Large intestine (tissue), 3 donors: ENCODE data around the gene D2HGDH. TPM values are rescaled to one million over a fixed set of nuclear protein-coding genes. Genes with fewer than 3 reads are reported as not detected.

Experiments
- DNase-seq, 2 donors: peaks; one replicate each; pipeline versions ENCODE4 v3.0.0 to v3.0.0-alpha.2; 2013
- H3K27ac ChIP-seq: one replicate; pipeline ENCODE4 v1.5.1; 2013; ENCODE audit warnings: low read length
- H3K27me3 ChIP-seq: 2 replicates; pipeline ENCODE4 v1.6.1; 2013; ENCODE audit warnings: low read length; ENCODE audit not compliant: control insufficient read depth, insufficient read depth
- H3K36me3 ChIP-seq: 2 replicates; pipeline ENCODE4 v1.6.1; 2013; ENCODE audit warnings: low read length; ENCODE audit not compliant: control insufficient read depth, insufficient read depth
- H3K4me1 ChIP-seq: one replicate; pipeline ENCODE4 v1.6.1; 2013; ENCODE audit warnings: low read length; ENCODE audit not compliant: control insufficient read depth, insufficient read depth
- H3K4me3 ChIP-seq: one replicate; pipeline ENCODE4 v1.5.1; 2013; ENCODE audit warnings: low read length
- H3K9me3 ChIP-seq: one replicate; pipeline ENCODE4 v1.6.1; 2013; ENCODE audit warnings: mild to moderate bottlenecking, low read depth, low read length, moderate library complexity; ENCODE audit not compliant: control insufficient read depth
- WGBS: methylation state at CpG from one replicate; pipeline ENCODE4 v1.1.5; 2013; ENCODE audit warnings: low lambda C conversion rate; ENCODE audit not compliant: insufficient coverage; 5-methylcytosine and 5-hydroxymethylcytosine counted together
- polyA plus RNA-seq: library from polyadenylated mRNA; unstranded; fragments of 120-200 nt; gene quantifications from one replicate; pipeline ENCODE4 v1.2.1, GENCODE V29; 2013

The D2HGDH gene
- polyA plus RNA-seq, 1 donor, result 47.1 TPM

DNA sequence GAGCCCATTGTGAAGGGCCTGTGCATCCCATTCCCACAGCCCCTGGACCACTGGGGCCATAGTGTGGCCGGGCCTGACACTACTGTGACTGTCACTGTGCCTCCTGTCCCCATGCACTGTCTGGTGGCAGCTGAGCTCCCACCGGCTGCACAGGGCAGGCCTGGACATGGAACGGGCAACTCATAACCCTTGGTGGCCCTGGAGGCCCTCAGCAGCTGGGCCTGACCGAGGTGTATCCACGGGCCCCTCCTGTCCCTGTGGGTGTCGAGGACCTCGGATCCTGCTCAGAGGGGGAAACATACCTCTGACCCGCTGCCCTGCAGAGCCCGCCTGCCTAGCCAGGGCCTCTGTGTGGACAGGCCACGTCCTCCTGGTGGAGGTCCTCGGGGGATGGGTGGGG, 34.4 kb downstream of the D2HGDH start:
- Histone ChIP-seq H3K27ac (no peak overlapping the region), H3K36me3 (peaks cover 5% of the 10 kb centered on the region), H3K4me1 (peaks cover 21% of the 10 kb centered on the region), H3K4me3 (no peak overlapping the region), H3K9me3 (no peaks in the 10 kb centered on the region), H3K27me3 (peaks cover 2% of the 10 kb centered on the region)
- WGBS, result no CpG with 5 or more reads among the region's 11 CpGs
- no peak for DNase-seq

DNA sequence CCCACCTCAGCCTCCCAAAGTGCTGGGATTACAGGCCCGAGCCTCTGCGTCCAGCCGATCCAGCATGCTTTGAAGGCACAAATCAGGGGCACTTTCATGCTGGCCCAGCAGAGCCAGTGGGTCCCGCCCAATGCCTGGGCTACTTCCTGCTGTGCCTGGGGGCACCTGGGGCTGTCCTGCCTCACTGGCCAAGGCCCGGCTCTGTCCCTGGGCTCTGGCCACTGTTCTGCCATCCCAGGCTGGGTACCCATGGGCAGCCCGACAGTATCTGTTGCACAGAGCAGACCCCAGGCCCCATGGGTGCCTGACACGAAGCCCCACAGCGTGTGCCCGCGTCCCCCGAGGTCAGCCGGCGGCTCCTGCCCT, 35.4 kb downstream of the D2HGDH start:
- WGBS, result no CpG with 5 or more reads among the region's 13 CpGs
- DNase-seq, result no peak
- peaks cover 4% of the 10 kb centered on the region for H3K27me3 ChIP-seq
- H3K4me3 ChIP-seq, result no peak overlapping the region
- H3K27ac ChIP-seq, result no peak overlapping the region
- peaks cover 4% of the 10 kb centered on the region for H3K36me3 ChIP-seq
- no peaks in the 10 kb centered on the region for H3K9me3 ChIP-seq
- peaks cover 21% of the 10 kb centered on the region for H3K4me1 ChIP-seq

- no CpG with 5 or more reads among the region's 27 CpGs for WGBS
- H3K4me1 ChIP-seq, result peaks cover 21% of the 10 kb centered on the region
- no peaks in the 10 kb centered on the region for H3K9me3 ChIP-seq
- H3K27ac ChIP-seq, result no peak overlapping the region
- H3K4me3 ChIP-seq, result no peak overlapping the region
- peaks cover 4% of the 10 kb centered on the region for H3K27me3 ChIP-seq
- H3K36me3 ChIP-seq, result peaks cover 4% of the 10 kb centered on the region
- DNase-seq, result peak in 1 of 2 donors; percentile 26
Observed at GRCh38 chr2:241770185-241770935, 35.9 kb downstream of the D2HGDH start.

DNA sequence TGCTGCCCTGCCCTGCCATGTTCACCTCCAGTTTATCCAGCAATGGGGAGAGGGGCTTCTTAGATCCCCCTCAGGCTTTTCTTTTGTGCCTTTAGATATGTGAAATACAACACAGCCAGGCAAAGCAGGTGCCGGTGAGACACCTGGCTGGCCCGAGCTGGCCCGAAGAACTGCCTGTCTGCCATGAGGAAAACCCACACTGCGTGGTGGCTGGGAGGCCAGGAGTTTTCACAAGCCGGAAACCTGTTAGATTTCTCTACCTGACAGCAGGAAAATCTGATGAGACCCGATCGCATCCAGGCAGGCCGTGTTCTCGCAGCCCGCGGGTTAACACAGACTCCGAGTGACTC, 36.5 kb downstream of the D2HGDH start:
- no CpG with 5 or more reads among the region's 12 CpGs for WGBS
- H3K4me3 ChIP-seq, result no peak overlapping the region
- H3K4me1 ChIP-seq, result peaks cover 21% of the 10 kb centered on the region
- no peaks in the 10 kb centered on the region for H3K9me3 ChIP-seq
- peaks cover 4% of the 10 kb centered on the region for H3K36me3 ChIP-seq
- peaks cover 4% of the 10 kb centered on the region for H3K27me3 ChIP-seq
- DNase-seq, result no peak
- no peak overlapping the region for H3K27ac ChIP-seq

GRCh38 chr2:241771286-241772062, 37.0 kb downstream of the D2HGDH start:
- DNase-seq, result peak in 1 of 2 donors; percentile 45
- H3K4me3 ChIP-seq, result no peak overlapping the region
- H3K4me1 ChIP-seq, result peaks cover 21% of the 10 kb centered on the region
- peaks cover 4% of the 10 kb centered on the region for H3K36me3 ChIP-seq
- WGBS, result no CpG with 5 or more reads among the region's 38 CpGs
- H3K27ac ChIP-seq, result no peak overlapping the region
- H3K9me3 ChIP-seq, result no peaks in the 10 kb centered on the region
- H3K27me3 ChIP-seq, result peaks cover 4% of the 10 kb centered on the region

GRCh38 chr2:241772063-241772499, 37.7 kb downstream of the D2HGDH start:
- Histone ChIP-seq H3K27ac (no peak overlapping the region), H3K4me3 (no peak overlapping the region), H3K4me1 (peaks cover 21% of the 10 kb centered on the region), H3K27me3 (peaks cover 4% of the 10 kb centered on the region), H3K36me3 (peaks cover 4% of the 10 kb centered on the region), H3K9me3 (no peaks in the 10 kb centered on the region)
- WGBS, result no CpG with 5 or more reads among the region's 9 CpGs
- peak in 1 of 2 donors; percentile 29 for DNase-seq

- Histone ChIP-seq H3K4me3 (no peak overlapping the region), H3K4me1 (peaks cover 21% of the 10 kb centered on the region), H3K27ac (no peak overlapping the region), H3K36me3 (no peaks in the 10 kb centered on the region), H3K9me3 (no peaks in the 10 kb centered on the region), H3K27me3 (peaks cover 4% of the 10 kb centered on the region)
- no CpG with 5 or more reads among the region's 29 CpGs for WGBS
- no peak for DNase-seq
Observed at GRCh38 chr2:241773511-241774418, 39.3 kb downstream of the D2HGDH start.

- Histone ChIP-seq H3K4me3 (no peak overlapping the region), H3K27me3 (peaks cover 4% of the 10 kb centered on the region), H3K9me3 (no peaks in the 10 kb centered on the region), H3K27ac (no peak overlapping the region), H3K36me3 (no peaks in the 10 kb centered on the region), H3K4me1 (peaks cover 21% of the 10 kb centered on the region)
- no peak for DNase-seq
- no CpG with 5 or more reads among the region's 40 CpGs for WGBS
Observed at GRCh38 chr2:241774419-241775222, 40.2 kb downstream of the D2HGDH start.

DNA sequence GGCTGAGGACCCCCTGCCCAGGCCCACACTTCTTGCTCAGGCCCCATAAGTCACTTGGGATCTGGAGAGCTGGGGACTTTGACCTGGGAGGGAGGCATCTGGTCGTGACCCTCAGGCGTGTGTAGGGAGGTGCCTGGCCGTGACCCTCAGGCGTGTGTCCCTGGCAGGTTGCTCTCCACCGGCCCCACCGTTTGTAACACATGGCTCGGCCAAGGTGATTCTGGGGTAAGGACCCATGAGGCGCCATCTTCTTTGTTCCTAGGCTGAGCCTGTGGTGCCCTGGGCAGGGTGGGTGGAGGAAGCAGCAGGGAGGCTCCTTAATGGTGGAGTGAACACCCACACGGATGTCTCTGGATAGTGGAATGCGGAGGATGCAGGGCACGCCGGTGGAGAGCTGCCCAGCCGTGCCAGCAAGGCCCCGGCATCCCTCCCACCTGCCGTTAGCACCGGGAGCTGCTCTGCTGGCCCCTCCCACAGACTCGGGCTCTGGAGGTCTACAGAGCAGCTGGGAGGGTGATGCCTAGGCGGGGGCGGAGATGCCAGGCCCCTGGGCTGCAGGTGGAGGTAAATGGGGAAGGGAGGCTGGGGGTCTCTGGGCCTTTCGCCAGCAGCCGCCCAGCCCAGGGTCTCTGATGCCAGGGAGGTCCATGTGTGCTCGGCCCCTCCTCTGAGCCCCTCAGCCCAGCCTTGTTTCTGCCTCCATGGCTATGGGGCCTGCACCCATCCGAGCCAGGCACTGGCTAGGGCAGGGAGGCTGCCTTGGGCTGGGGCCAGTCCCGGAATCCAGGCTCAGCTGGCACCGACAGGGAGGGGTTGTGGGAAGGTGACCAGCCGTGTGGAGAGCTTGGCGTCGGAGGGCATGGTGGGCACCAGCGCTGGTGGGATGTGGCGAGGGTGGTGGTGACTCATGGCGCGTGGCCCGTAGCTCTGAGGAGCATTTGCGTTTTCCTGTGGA, 41.1 kb downstream of the D2HGDH start:
- no peaks in the 10 kb centered on the region for H3K9me3 ChIP-seq
- no peaks in the 10 kb centered on the region for H3K36me3 ChIP-seq
- H3K27ac ChIP-seq, result no peak overlapping the region
- no CpG with 5 or more reads among the region's 34 CpGs for WGBS
- peaks cover 20% of the 10 kb centered on the region for H3K4me1 ChIP-seq
- H3K27me3 ChIP-seq, result peaks cover 4% of the 10 kb centered on the region
- H3K4me3 ChIP-seq, result no peak overlapping the region
- DNase-seq, result no peak
